HepG2 (cell line): Measurements from ENCODE around the gene ADAT3. TPM values are rescaled to one million over a fixed set of nuclear protein-coding genes. Genes with fewer than 3 reads are reported as not detected.

Source experiments
- BRCA1 ChIP-seq: sonication (generic); formaldehyde crosslinking; IDR thresholded peaks from 2 replicates; pipeline ENCODE4 v1.4.0; 2020; ENCODE audit warnings: missing genetic modification reagents
- ESRRA ChIP-seq: sonication (generic); formaldehyde crosslinking; IDR thresholded peaks from 2 replicates; pipeline ENCODE4 v1.5.1; 2020; ENCODE audit warnings: mild to moderate bottlenecking, low read depth, missing genetic modification reagents
- FOXA1 ChIP-seq, 2 experiments: fragments of 450-650 bp in 1 of 2; sonication (generic) in 1 of 2; formaldehyde crosslinking in 1 of 2; IDR thresholded peaks; 2 replicates each; pipeline versions ENCODE4 v1.4.0 to v1.6.1; 2016 to 2020; ENCODE audit warnings: missing genetic modification reagents in 1 of 2
- GATAD2A ChIP-seq: IDR thresholded peaks from 2 replicates; pipeline ENCODE4 v1.6.1; 2016
- HNF4A ChIP-seq: sonication (generic); formaldehyde crosslinking; IDR thresholded peaks from 2 replicates; pipeline ENCODE4 v1.4.0; 2020; ENCODE audit warnings: missing genetic modification reagents
- NONO ChIP-seq, 2 experiments: fragments of 450-650 bp in 1 of 2; sonication (generic) in 1 of 2; formaldehyde crosslinking in 1 of 2; IDR thresholded peaks in 1 of 2; conservative IDR thresholded peaks in 1 of 2; 2 replicates each; pipeline versions ENCODE4 v1.6.1 to v1.8.0; 2017 to 2022; ENCODE audit warnings: mild to moderate bottlenecking in 1 of 2, missing genetic modification reagents in 1 of 2, moderate library complexity in 1 of 2
- SKI ChIP-seq: fragments of 450-650 bp; IDR thresholded peaks from one replicate; pipeline ENCODE4 v1.6.1; 2018; ENCODE audit warnings: mild to moderate bottlenecking; ENCODE audit not compliant: partially characterized antibody
- THAP11 ChIP-seq: IDR thresholded peaks from 2 replicates; pipeline ENCODE4 v1.6.1; 2016; ENCODE audit warnings: missing biosample characterization, missing genetic modification reagents
- ZC3H4 ChIP-seq: sonication (generic); formaldehyde crosslinking; IDR thresholded peaks from 2 replicates; pipeline ENCODE4 v1.4.0; 2020; ENCODE audit warnings: missing genetic modification reagents, borderline replicate concordance
- ZNF770 ChIP-seq: sonication (generic); formaldehyde crosslinking; IDR thresholded peaks from 2 replicates; pipeline ENCODE4 v1.5.0; 2020; ENCODE audit warnings: mild to moderate bottlenecking, missing genetic modification reagents
- ZNF780A ChIP-seq: sonication (generic); formaldehyde crosslinking; IDR thresholded peaks from 2 replicates; pipeline ENCODE4 v1.8.0; 2022; ENCODE audit warnings: mild to moderate bottlenecking, missing genetic modification reagents, moderate library complexity
- polyA plus RNA-seq, 8 experiments: library from polyadenylated mRNA; depleted of rRNA in 3 of 8; stranded (reverse) in 7 of 8; unstranded in 1 of 8; fragments of >200 nt; fragmentation: Illumina TruSeq in 4 of 8; extraction: Trizol in 4 of 8; gene quantifications; 2 replicates each; pipeline versions ENCODE4 v1.2.1 to v1.2.3, GENCODE V29; 2011 to 2016; ENCODE audit warnings: low read depth in 4 of 8, missing spikeins in 1 of 8, mixed read lengths in 1 of 8; ENCODE audit not compliant: insufficient read depth in 1 of 8
- total RNA-seq, 5 experiments: library from RNA; depleted of rRNA; stranded (reverse); fragments of >200 nt; fragmentation: Illumina TruSeq; extraction: Trizol; gene quantifications; 2 replicates each; pipeline ENCODE4 v1.2.3, GENCODE V29; 2016; ENCODE audit warnings: low read depth in 1 of 5
- TF ChIP-seq, protein P1 (sequence below): sonication (generic); formaldehyde crosslinking; IDR thresholded peaks from 2 replicates; pipeline ENCODE4 v1.4.0; 2020; ENCODE audit warnings: missing genetic modification reagents
- TF ChIP-seq, protein P2 (sequence below): sonication (generic); formaldehyde crosslinking; IDR thresholded peaks from 2 replicates; pipeline ENCODE4 v1.4.0; 2020; ENCODE audit warnings: missing genetic modification reagents

Gene ADAT3
- total and polyA plus RNA-seq, 2 of the 13 experiments (the other 11 are each of a cell fraction or from before 2014, with no cell fraction given): 0.95 to 3.5 TPM

DNA sequence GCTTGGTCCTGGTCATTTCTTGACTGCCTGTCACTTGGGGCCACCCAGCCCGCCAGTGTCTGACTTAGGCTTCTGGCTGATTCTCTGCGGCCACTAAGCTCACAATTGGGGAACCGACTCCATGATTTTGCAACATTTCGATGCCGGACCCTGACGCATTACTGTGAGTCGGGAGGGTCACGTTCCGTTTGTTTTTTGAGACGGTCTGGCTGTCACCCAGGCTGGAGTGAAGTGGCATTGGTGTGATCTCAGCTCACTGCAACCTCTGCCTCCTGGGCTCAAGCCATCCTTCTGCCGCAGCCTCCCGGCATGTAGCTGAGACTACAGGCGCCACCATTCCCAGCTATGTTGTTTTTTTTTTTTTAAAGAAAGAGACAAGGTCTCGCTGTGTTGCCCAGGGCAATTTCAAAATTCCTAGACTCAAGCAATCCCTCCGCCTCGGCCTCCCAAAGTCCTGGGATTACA, 3.2 kb upstream of the ADAT3 start (continued):
- TF ChIP-seq ZNF770 (CRISPR knock-in tag): peak; percentile 80
- no peak for TF ChIP-seq ZNF780A
- no peak for TF ChIP-seq NONO (IDR thresholded peaks at IDR 0.05)
- no peak for TF ChIP-seq NONO (CRISPR knock-in tag; conservative IDR thresholded peaks at IDR 0.05)
- TF ChIP-seq, protein P1, sequence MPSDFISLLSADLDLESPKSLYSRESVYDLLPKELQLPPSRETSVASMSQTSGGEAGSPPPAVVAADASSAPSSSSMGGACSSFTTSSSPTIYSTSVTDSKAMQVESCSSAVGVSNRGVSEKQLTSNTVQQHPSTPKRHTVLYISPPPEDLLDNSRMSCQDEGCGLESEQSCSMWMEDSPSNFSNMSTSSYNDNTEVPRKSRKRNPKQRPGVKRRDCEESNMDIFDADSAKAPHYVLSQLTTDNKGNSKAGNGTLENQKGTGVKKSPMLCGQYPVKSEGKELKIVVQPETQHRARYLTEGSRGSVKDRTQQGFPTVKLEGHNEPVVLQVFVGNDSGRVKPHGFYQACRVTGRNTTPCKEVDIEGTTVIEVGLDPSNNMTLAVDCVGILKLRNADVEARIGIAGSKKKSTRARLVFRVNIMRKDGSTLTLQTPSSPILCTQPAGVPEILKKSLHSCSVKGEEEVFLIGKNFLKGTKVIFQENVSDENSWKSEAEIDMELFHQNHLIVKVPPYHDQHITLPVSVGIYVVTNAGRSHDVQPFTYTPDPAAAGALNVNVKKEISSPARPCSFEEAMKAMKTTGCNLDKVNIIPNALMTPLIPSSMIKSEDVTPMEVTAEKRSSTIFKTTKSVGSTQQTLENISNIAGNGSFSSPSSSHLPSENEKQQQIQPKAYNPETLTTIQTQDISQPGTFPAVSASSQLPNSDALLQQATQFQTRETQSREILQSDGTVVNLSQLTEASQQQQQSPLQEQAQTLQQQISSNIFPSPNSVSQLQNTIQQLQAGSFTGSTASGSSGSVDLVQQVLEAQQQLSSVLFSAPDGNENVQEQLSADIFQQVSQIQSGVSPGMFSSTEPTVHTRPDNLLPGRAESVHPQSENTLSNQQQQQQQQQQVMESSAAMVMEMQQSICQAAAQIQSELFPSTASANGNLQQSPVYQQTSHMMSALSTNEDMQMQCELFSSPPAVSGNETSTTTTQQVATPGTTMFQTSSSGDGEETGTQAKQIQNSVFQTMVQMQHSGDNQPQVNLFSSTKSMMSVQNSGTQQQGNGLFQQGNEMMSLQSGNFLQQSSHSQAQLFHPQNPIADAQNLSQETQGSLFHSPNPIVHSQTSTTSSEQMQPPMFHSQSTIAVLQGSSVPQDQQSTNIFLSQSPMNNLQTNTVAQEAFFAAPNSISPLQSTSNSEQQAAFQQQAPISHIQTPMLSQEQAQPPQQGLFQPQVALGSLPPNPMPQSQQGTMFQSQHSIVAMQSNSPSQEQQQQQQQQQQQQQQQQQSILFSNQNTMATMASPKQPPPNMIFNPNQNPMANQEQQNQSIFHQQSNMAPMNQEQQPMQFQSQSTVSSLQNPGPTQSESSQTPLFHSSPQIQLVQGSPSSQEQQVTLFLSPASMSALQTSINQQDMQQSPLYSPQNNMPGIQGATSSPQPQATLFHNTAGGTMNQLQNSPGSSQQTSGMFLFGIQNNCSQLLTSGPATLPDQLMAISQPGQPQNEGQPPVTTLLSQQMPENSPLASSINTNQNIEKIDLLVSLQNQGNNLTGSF (CRISPR knock-in tag): 0 out of 2 replicates have a peak, but pooled peaks have one; percentile 25
- peak; percentile 32; the same call in 1 of the 2 replicates for TF ChIP-seq GATAD2A (CRISPR knock-in tag)
- TF ChIP-seq, protein P2, sequence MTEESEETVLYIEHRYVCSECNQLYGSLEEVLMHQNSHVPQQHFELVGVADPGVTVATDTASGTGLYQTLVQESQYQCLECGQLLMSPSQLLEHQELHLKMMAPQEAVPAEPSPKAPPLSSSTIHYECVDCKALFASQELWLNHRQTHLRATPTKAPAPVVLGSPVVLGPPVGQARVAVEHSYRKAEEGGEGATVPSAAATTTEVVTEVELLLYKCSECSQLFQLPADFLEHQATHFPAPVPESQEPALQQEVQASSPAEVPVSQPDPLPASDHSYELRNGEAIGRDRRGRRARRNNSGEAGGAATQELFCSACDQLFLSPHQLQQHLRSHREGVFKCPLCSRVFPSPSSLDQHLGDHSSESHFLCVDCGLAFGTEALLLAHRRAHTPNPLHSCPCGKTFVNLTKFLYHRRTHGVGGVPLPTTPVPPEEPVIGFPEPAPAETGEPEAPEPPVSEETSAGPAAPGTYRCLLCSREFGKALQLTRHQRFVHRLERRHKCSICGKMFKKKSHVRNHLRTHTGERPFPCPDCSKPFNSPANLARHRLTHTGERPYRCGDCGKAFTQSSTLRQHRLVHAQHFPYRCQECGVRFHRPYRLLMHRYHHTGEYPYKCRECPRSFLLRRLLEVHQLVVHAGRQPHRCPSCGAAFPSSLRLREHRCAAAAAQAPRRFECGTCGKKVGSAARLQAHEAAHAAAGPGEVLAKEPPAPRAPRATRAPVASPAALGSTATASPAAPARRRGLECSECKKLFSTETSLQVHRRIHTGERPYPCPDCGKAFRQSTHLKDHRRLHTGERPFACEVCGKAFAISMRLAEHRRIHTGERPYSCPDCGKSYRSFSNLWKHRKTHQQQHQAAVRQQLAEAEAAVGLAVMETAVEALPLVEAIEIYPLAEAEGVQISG (CRISPR knock-in tag): peak; percentile 45; the same call in 1 of the 2 replicates
- TF ChIP-seq ZC3H4: no peak
- no peak for TF ChIP-seq FOXA1 (IDR thresholded peaks at IDR 0.05)
- TF ChIP-seq FOXA1 (CRISPR knock-in tag; IDR thresholded peaks at IDR 0.05): no peak
- no peak for TF ChIP-seq SKI
- 0 out of 2 replicates have a peak, but pooled peaks have one; percentile 15 for TF ChIP-seq THAP11 (CRISPR knock-in tag)
- TF ChIP-seq ESRRA: no peak
- 0 out of 2 replicates have a peak, but pooled peaks have one; percentile 34 for TF ChIP-seq BRCA1
- TF ChIP-seq HNF4A (CRISPR knock-in tag): peak; percentile 31; the same call in 1 of the 2 replicates
